GM19438 (cell line): ENCODE results near the gene MYH6.

ENCODE experiments used
- ATAC-seq: cut with Tn5 transposase; IDR thresholded peaks from one replicate; pipeline ENCODE4 v1.9.1; 2021; ENCODE audit warnings: low read depth; ENCODE audit not compliant: unreplicated experiment

The MYH6 gene

GRCh38 chr14:23344481-23344880 lies 63.6 kb downstream of the MYH6 start:
- no peak for ATAC-seq

GRCh38 chr14:23339506-23340268 lies 68.4 kb downstream of the MYH6 start:
- ATAC-seq, result no peak

GRCh38 chr14:23335623-23336022 lies 72.5 kb downstream of the MYH6 start:
- ATAC-seq, result no peak
